K562 (cell line): ENCODE data around the gene FAM32A. TPM values are rescaled to one million over a fixed set of nuclear protein-coding genes. Genes with fewer than 3 reads are reported as not detected.

Source experiments
- ETV5 ChIP-seq: sonication (generic); formaldehyde crosslinking; IDR thresholded peaks from 2 replicates; pipeline ENCODE4 v1.4.0; 2020; ENCODE audit warnings: low read depth, mild to moderate bottlenecking, missing genetic modification reagents
- EZH2 ChIP-seq: IDR thresholded peaks from 2 replicates; pipeline ENCODE4 v1.6.1; 2012; ENCODE audit warnings: low read depth, mild to moderate bottlenecking, inconsistent platforms, low read length, borderline replicate concordance
- HMBOX1 ChIP-seq: sonication (generic); IDR thresholded peaks from 2 replicates; pipeline ENCODE4 v1.6.1; 2016
- IFI16 ChIP-seq: fragments of 250-450 bp; sonication (Bioruptor Pico); IDR thresholded peaks from 2 replicates; pipeline ENCODE4 v2.1.2; 2022; ENCODE audit warnings: mild to moderate bottlenecking, inconsistent platforms
- ILK ChIP-seq: fragments of 450-650 bp; IDR thresholded peaks from 2 replicates; pipeline ENCODE4 v1.6.1; 2016; ENCODE audit warnings: missing genetic modification characterization, low read depth, mild to moderate bottlenecking, missing compliant biosample characterization, moderate library complexity, borderline replicate concordance
- IRF1 ChIP-seq: sonication (generic); formaldehyde crosslinking; IDR thresholded peaks from 2 replicates; pipeline ENCODE4 v1.8.0; 2022; ENCODE audit warnings: missing genetic modification reagents, mild to moderate bottlenecking, borderline replicate concordance
- KAT8 ChIP-seq: fragments of 450-650 bp; IDR thresholded peaks from 2 replicates; pipeline ENCODE4 v1.6.1; 2016; ENCODE audit warnings: low read depth, mild to moderate bottlenecking
- PRPF4 ChIP-seq: fragments of 200-400 bp; formaldehyde crosslinking; IDR thresholded peaks from one replicate; pipeline ENCODE4 v1.6.1; 2017; ENCODE audit warnings: low read length, low read depth, mild to moderate bottlenecking; ENCODE audit not compliant: insufficient read depth, poor library complexity, severe bottlenecking
- RBM22 ChIP-seq: fragments of 200-400 bp; formaldehyde crosslinking; IDR thresholded peaks from 2 replicates; pipeline ENCODE4 v1.6.1; 2018; ENCODE audit warnings: low read length, low read depth; ENCODE audit not compliant: poor library complexity, severe bottlenecking
- RNF2 ChIP-seq: sonication (generic); IDR thresholded peaks from 2 replicates; pipeline ENCODE4 v1.6.1; 2016
- RUNX1 ChIP-seq: sonication (generic); IDR thresholded peaks from 2 replicates; pipeline ENCODE4 v1.6.1; 2016; ENCODE audit warnings: antibody characterized with exemption, low read depth
- SAP30 ChIP-seq: fragments of 200-600 bp; sonication (generic); IDR thresholded peaks from 2 replicates; pipeline ENCODE4 v1.6.1; 2012; ENCODE audit warnings: borderline replicate concordance, low read depth, mild to moderate bottlenecking, moderate library complexity, low read length, control low read depth, inconsistent platforms; ENCODE audit not compliant: insufficient read depth, poor library complexity, severe bottlenecking
- SLC30A9 ChIP-seq: fragments of 250-450 bp; sonication (Bioruptor Pico); IDR thresholded peaks from 2 replicates; pipeline ENCODE4 v1.8.0; 2022; ENCODE audit warnings: mild to moderate bottlenecking, moderate library complexity
- SOX6 ChIP-seq: fragments of 450-650 bp; IDR thresholded peaks from 2 replicates; pipeline ENCODE4 v1.6.1; 2014; ENCODE audit warnings: mild to moderate bottlenecking
- SREBF1 ChIP-seq: fragments of 150-350 bp; IDR thresholded peaks from 2 replicates; pipeline ENCODE4 v1.6.1; 2014; ENCODE audit warnings: antibody characterized with exemption, low read depth, low read length, borderline replicate concordance
- ZBED1 ChIP-seq: IDR thresholded peaks from 2 replicates; pipeline ENCODE4 v1.6.1; 2014
- ZBTB7A ChIP-seq: IDR thresholded peaks from 2 replicates; pipeline ENCODE4 v1.6.1; 2011; ENCODE audit warnings: low read depth, mild to moderate bottlenecking, low read length, moderate library complexity, borderline replicate concordance; ENCODE audit not compliant: control insufficient read depth
- ZNF140 ChIP-seq: fragments of 250-450 bp; sonication (Bioruptor Pico); IDR thresholded peaks from 2 replicates; pipeline ENCODE4 v1.8.0; 2021; ENCODE audit warnings: moderate library complexity, mild to moderate bottlenecking, inconsistent platforms
- ZNF224 ChIP-seq: sonication (generic); formaldehyde crosslinking; IDR thresholded peaks from 2 replicates; pipeline ENCODE4 v1.8.0; 2022; ENCODE audit warnings: mild to moderate bottlenecking, missing genetic modification reagents
- ZNF316 ChIP-seq: fragments of 450-650 bp; IDR thresholded peaks from 2 replicates; pipeline ENCODE4 v1.6.1; 2016
- ZNF324 ChIP-seq: fragments of 250-450 bp; sonication (Bioruptor Pico); IDR thresholded peaks from 2 replicates; pipeline ENCODE4 v1.4.0; 2020; ENCODE audit warnings: mild to moderate bottlenecking
- ZNF444 ChIP-seq: fragments of 250-450 bp; sonication (Bioruptor Pico); IDR thresholded peaks from 2 replicates; pipeline ENCODE4 v1.4.0; 2020; ENCODE audit warnings: mild to moderate bottlenecking, moderate library complexity
- ZNF589 ChIP-seq: fragments of 200-800 bp; sonication (Bioruptor generic); IDR thresholded peaks from 2 replicates; pipeline ENCODE4 v1.6.1; 2016; ENCODE audit warnings: low read depth, missing genetic modification characterization, missing compliant biosample characterization
- polyA plus RNA-seq, 8 experiments: library from polyadenylated mRNA; depleted of rRNA in 4 of 8; stranded (reverse) in 5 of 8; unstranded in 3 of 8; fragments of >200 nt; fragmentation: Nextera tagmentation in 2 of 8; fragmentation: Illumina TruSeq in 1 of 8; extraction: Ambion mirVana in 2 of 8; extraction: Trizol in 1 of 8; gene quantifications; 2 replicates each; pipeline versions ENCODE4 v1.2.1 to v1.2.3, GENCODE V29; 2011 to 2014; ENCODE audit warnings: inconsistent platforms in 1 of 8, missing spikeins in 1 of 8
- total RNA-seq, 7 experiments: library from RNA; depleted of rRNA in 6 of 7; stranded (reverse); fragments of >200 nt in 6 of 7; fragmentation: Illumina TruSeq in 2 of 7; extraction: Trizol in 2 of 7; gene quantifications; 2 replicates each; pipeline versions ENCODE4 v1.2.1 to v1.2.3, GENCODE V29; 2011 to 2021; ENCODE audit warnings: low replicate concordance in 1 of 7
- TF ChIP-seq, protein P1 (sequence below): sonication (generic); formaldehyde crosslinking; IDR thresholded peaks from 2 replicates; pipeline ENCODE4 v1.8.1; 2023; ENCODE audit warnings: mild to moderate bottlenecking, missing genetic modification reagents, moderate library complexity
- TF ChIP-seq, protein P2 (sequence below): sonication (generic); formaldehyde crosslinking; IDR thresholded peaks from 2 replicates; pipeline ENCODE4 v1.8.0; 2022; ENCODE audit warnings: missing genetic modification reagents, mild to moderate bottlenecking, borderline replicate concordance

The FAM32A gene
- total and polyA plus RNA-seq, 9 of the 15 experiments (the other 6 are each of a cell fraction or from before 2014, with no cell fraction given): 30.7 to 96.7 (median 73.7) TPM

DNA sequence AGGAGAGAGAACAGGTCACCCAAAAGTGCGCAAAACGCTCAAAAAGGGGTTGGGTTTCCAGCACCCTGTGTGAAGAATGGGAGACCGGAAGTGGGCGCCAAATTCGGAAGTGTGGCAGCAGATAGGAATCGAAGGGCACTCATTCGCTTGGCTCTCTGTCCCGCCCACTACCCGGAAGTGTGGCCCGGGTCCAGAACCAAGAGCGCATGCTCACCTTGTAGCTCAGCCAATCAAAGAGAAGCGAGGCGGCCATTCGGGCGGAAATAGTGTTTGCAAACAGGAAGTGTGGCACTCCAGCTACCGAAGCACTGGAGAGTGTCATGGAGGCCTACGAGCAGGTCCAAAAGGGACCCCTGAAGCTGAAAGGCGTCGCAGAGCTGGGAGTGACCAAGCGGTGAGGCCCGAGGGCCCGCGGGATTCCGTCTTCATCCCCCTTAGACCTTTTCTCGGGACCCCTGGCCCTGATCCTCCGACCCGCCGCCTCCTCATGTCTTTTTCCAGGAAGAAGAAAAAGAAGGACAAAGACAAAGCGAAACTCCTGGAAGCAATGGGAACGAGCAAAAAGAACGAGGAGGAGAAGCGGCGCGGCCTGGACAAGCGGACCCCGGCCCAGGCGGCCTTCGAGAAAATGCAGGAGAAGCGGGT lies at the start of gene FAM32A (continued):
- TF ChIP-seq, protein P1, sequence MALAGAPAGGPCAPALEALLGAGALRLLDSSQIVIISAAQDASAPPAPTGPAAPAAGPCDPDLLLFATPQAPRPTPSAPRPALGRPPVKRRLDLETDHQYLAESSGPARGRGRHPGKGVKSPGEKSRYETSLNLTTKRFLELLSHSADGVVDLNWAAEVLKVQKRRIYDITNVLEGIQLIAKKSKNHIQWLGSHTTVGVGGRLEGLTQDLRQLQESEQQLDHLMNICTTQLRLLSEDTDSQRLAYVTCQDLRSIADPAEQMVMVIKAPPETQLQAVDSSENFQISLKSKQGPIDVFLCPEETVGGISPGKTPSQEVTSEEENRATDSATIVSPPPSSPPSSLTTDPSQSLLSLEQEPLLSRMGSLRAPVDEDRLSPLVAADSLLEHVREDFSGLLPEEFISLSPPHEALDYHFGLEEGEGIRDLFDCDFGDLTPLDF (CRISPR knock-in tag): no peak
- no peak for TF ChIP-seq ZNF316
- peak; percentile 55 for TF ChIP-seq SAP30
- TF ChIP-seq EZH2: no peak
- TF ChIP-seq ILK: no peak
- TF ChIP-seq RUNX1: no peak
- no peak for TF ChIP-seq ETV5
- no peak for TF ChIP-seq IFI16 (CRISPR knock-in tag)
- TF ChIP-seq SOX6: no peak
- TF ChIP-seq SREBF1: no peak
- TF ChIP-seq, protein P2, sequence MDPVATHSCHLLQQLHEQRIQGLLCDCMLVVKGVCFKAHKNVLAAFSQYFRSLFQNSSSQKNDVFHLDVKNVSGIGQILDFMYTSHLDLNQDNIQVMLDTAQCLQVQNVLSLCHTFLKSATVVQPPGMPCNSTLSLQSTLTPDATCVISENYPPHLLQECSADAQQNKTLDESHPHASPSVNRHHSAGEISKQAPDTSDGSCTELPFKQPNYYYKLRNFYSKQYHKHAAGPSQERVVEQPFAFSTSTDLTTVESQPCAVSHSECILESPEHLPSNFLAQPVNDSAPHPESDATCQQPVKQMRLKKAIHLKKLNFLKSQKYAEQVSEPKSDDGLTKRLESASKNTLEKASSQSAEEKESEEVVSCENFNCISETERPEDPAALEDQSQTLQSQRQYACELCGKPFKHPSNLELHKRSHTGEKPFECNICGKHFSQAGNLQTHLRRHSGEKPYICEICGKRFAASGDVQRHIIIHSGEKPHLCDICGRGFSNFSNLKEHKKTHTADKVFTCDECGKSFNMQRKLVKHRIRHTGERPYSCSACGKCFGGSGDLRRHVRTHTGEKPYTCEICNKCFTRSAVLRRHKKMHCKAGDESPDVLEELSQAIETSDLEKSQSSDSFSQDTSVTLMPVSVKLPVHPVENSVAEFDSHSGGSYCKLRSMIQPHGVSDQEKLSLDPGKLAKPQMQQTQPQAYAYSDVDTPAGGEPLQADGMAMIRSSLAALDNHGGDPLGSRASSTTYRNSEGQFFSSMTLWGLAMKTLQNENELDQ (CRISPR knock-in tag): no peak
- TF ChIP-seq RBM22: no peak
- TF ChIP-seq HMBOX1: no peak
- no peak for TF ChIP-seq KAT8
- TF ChIP-seq ZNF444 (CRISPR knock-in tag): no peak
- no peak for TF ChIP-seq IRF1 (CRISPR knock-in tag)
- TF ChIP-seq ZNF324 (CRISPR knock-in tag): no peak
- no peak for TF ChIP-seq PRPF4
- TF ChIP-seq ZBED1: no peak
- TF ChIP-seq SLC30A9: no peak
- no peak for TF ChIP-seq ZNF589 (CRISPR knock-in tag)
- no peak for TF ChIP-seq ZNF140 (CRISPR knock-in tag)
- no peak for TF ChIP-seq ZNF224 (CRISPR knock-in tag)
- no peak for TF ChIP-seq RNF2
- TF ChIP-seq ZBTB7A: no peak
